NB4 (cell line): ENCODE data around the gene GPSM3.

Experiments
- DNase-seq: peaks from one replicate; pipeline ENCODE4 v3.0.0; 2010; ENCODE audit warnings: low read depth
- H3K4me3 ChIP-seq: one replicate; pipeline ENCODE4 v1.5.1; 2011; ENCODE audit warnings: mild to moderate bottlenecking, low read depth, low read length, moderate library complexity
- MYC ChIP-seq: IDR thresholded peaks from 2 replicates; pipeline ENCODE4 v1.6.1; 2011; ENCODE audit warnings: low read depth, low read length
- POLR2A ChIP-seq: IDR thresholded peaks from 2 replicates; pipeline ENCODE4 v1.6.1; 2011; ENCODE audit warnings: mild to moderate bottlenecking; ENCODE audit not compliant: insufficient read length; ENCODE audit errors: extremely low read depth
- TF ChIP-seq, protein P1 (sequence below): IDR thresholded peaks from one replicate; pipeline ENCODE4 v1.5.1; 2012; ENCODE audit warnings: low read depth, low read length
- TF ChIP-seq, protein P2 (sequence below): IDR thresholded peaks from 2 replicates; pipeline ENCODE4 v1.6.1; 2011; ENCODE audit warnings: low read depth, low read length

GPSM3 gene

DNA sequence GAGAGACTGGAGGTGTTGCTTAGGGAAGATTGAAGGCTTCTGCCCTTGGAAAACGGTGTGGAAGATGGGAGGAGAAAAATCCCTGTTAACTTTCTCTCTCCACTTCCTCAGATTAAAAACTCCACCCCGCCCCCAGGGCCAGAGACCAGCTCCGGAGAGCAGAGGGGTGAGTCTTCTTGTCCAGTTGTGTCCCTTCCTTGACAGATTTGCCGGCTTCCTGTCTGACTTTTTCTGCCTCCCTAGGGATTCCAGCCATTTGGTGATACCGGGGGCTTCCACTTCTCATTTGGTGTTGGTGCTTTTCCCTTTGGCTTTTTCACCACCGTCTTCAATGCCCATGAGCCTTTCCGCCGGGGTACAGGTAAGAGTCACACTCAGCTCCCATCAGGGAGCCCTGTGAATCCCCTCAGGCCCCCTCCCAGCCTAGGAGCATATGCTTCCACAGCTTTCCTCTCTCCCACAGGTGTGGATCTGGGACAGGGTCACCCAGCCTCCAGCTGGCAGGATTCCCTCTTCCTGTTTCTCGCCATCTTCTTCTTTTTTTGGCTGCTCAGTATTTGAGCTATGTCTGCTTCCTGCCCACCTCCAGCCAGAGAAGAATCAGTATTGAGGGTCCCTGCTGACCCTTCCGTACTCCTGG lies 12.6 kb downstream of the GPSM3 start:
- TF ChIP-seq, protein P1, sequence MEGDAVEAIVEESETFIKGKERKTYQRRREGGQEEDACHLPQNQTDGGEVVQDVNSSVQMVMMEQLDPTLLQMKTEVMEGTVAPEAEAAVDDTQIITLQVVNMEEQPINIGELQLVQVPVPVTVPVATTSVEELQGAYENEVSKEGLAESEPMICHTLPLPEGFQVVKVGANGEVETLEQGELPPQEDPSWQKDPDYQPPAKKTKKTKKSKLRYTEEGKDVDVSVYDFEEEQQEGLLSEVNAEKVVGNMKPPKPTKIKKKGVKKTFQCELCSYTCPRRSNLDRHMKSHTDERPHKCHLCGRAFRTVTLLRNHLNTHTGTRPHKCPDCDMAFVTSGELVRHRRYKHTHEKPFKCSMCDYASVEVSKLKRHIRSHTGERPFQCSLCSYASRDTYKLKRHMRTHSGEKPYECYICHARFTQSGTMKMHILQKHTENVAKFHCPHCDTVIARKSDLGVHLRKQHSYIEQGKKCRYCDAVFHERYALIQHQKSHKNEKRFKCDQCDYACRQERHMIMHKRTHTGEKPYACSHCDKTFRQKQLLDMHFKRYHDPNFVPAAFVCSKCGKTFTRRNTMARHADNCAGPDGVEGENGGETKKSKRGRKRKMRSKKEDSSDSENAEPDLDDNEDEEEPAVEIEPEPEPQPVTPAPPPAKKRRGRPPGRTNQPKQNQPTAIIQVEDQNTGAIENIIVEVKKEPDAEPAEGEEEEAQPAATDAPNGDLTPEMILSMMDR: no peak
- TF ChIP-seq MYC (no peak), POLR2A (no peak)
- TF ChIP-seq, protein P2, sequence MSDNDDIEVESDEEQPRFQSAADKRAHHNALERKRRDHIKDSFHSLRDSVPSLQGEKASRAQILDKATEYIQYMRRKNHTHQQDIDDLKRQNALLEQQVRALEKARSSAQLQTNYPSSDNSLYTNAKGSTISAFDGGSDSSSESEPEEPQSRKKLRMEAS: no peak
- H3K4me3 ChIP-seq: peak overlapping the region; percentile 96
- DNase-seq: no peak

DNA sequence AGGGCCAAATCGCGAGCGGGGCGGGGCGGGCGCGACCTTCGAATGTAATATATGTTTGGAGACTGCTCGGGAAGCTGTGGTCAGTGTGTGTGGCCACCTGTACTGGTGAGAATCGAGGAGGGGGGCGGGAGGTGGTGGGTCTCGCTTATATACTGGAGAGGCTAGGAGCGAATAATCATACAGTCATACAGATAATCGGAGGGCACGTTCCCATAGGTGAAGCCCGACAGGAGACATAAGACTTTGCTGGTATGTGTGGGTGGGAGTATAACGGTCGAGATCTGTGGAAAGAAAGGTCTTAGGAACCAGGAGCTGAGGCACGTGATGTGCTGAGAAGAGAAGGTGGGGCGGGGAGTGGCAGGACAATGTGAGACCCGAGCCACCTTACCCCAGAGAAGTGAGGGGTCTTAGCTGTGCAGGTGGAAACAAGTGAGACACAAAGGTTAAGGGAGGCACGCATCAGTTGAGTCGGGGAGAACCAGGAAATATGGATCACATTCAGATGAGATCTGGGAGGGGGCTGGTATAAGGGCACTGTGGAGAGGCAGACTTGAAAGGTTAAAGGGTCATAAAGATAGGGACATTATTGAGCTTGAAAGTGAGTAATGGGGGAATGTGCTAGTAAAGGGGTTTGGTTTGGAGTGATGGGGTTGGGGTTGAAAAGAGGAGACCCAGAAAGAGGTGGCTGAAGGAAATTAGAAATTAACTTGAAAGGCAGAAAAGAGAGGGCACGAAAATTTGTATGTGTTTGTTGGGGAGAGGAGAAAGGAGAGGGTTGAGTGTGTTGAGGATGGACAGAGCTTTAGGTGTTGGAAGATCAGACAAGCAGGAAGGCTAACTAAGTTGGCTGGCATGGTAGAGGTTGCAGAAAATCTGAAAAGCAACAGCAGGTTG lies 13.6 kb downstream of the GPSM3 start:
- peak; percentile 30; the same call in 1 of the 2 replicates for TF ChIP-seq MYC
- TF ChIP-seq, protein P2: peak; percentile 34; the same call in 1 of the 2 replicates
- no peak for TF ChIP-seq POLR2A
- TF ChIP-seq, protein P1: no peak
- DNase-seq: no peak
- peak overlapping the region; percentile 96 for H3K4me3 ChIP-seq

DNA sequence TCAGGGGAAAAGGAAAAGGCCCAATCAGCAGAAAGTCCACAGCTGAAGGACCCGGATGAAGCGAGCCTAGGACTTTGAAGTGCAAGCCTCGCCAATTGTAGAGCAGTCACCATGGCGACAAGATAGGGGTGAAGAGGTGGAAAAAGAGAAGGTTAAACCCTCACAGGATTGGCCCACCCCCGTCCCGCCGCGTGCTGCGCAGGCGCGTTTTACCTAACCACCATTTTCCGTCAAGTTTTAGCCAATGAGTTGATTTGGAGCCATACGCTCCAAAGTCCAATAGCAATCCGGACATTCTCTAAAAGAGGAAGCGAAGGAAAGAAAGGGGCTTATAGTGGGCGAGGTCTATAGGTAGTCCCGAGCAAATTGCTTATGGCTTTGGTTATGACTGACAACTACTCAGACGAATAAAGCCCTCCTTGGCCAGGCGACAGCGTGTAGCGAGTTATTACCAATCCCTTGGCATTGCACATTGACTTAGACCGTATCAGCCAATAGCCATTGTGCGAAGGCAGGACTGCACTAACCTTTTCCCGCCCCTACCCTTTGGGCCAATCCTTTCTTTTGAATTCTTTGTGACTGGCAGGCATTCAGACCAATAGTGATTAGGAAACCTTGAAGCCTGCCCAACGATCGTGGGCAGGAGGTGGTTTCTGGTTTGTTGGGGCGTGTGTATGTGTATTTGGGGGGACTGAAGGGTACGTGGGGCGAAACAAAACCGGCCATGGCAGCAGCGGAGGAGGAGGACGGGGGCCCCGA lies 14.5 kb downstream of the GPSM3 start, which contains the start of gene RNF5:
RNF5 (plus strand) TSS at position 618 of the 759 bp plus-strand sequence; CDS start at position 725, 107 bp downstream.
- peak within 1 kb of the TSS; percentile 96 for H3K4me3 ChIP-seq
- TF ChIP-seq, protein P2: peak; percentile 82
- TF ChIP-seq, protein P1: no peak
- TF ChIP-seq MYC (peak; percentile 34; the same call in 1 of the 2 replicates), POLR2A (peak; percentile 47)

DNA sequence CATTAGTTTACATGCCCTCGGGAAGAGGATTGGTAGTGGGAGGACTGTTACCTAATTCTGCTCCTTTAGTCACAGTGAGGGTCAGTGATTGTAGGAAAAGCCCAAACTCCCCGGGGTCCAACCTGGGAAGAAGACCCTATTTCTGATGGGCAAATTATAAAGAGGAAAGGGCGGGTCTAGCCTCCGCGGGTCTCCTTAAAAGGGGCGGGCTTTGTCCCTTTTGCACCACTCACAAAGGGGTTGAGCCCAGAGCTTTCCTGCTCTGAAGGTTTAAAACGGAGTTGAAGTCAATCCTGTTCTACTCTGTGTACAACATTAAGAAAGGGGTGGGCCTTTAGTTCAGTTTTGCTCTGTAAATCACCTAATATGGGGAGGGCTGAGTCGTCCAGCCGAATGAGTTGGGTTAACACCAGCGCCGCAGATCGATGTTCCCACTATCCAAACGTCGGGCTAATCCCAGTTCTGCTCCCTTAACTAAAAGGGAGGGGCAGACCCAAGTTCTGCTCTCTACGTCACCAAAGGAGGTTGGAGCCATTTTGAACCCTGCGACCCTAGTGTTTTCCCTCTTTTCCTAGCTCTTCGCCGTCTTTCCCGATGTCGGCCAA lies 15.2 kb downstream of the GPSM3 start:
- H3K4me3 ChIP-seq: peak overlapping the region; percentile 96
- TF ChIP-seq, protein P1: no peak
- TF ChIP-seq MYC (no peak), POLR2A (no peak)
- TF ChIP-seq, protein P2: no peak
- peak; percentile 69 for DNase-seq

More for the DNA sequence above, 14.5 kb downstream of the GPSM3 start, which contains the start of gene RNF5:
- peak; percentile 100 for DNase-seq
